NCI-H345 treated with DMSO at 0.1 percent for 48 hours (cell line): Measurements from ENCODE around the gene SBK1.
"Not testable (repeated sequence)": the region's sequence is repeated elsewhere in the genome, so short reads cannot be mapped to it uniquely, and the experiment has no call there.

Experiments
- DNase-seq: peaks from one replicate; lab custom pipeline; 2025; ENCODE audit not compliant: unreplicated experiment; lab: John Stamatoyannopoulos, UW

The SBK1 gene

GRCh38 chr16:28330232-28330631 is 37.9 kb downstream of the SBK1 start:
- not testable (repeated sequence) for DNase-seq

- not testable (repeated sequence) for DNase-seq
Measured at GRCh38 chr16:28330981-28331380, 38.7 kb downstream of the SBK1 start.

GRCh38 chr16:28332632-28333031 is 40.3 kb downstream of the SBK1 start:
- DNase-seq, result not testable (repeated sequence)

GRCh38 chr16:28335678-28336077 is 43.4 kb downstream of the SBK1 start:
- not testable (repeated sequence) for DNase-seq

- DNase-seq, result not testable (repeated sequence)
Measured at GRCh38 chr16:28336940-28337710, 44.8 kb downstream of the SBK1 start.

- not testable (repeated sequence) for DNase-seq
Measured at GRCh38 chr16:28338230-28338629, 45.9 kb downstream of the SBK1 start.

- not testable (repeated sequence) for DNase-seq
Measured at GRCh38 chr16:28362600-28362999, 70.3 kb downstream of the SBK1 start.

GRCh38 chr16:28363408-28363807 is 71.1 kb downstream of the SBK1 start, which contains the start of gene NPIPB6:
NPIPB6 (minus strand) TSS chr16:28363508; CDS start chr16:28362822, 686 bp downstream.
- not testable (repeated sequence) for DNase-seq

- DNase-seq, result not testable (repeated sequence)
Measured at GRCh38 chr16:28364268-28365173, 72.2 kb downstream of the SBK1 start.

GRCh38 chr16:28367926-28368325 is 75.6 kb downstream of the SBK1 start:
- not testable (repeated sequence) for DNase-seq
